ENCODE measurements around the gene C4BPA.

The C4BPA gene

GRCh38 chr1:207188901-207189300 lies 84.9 kb downstream of the C4BPA start:
- Histone ChIP-seq H3K27me3 (ENCODE audit: insufficient read depth, low read length) (no peaks in the 10 kb centered on the region), H2AFZ (ENCODE audit: low read length) (no peak overlapping the region), H3F3A (ENCODE audit: insufficient read depth, low read length) (no peaks in the 10 kb centered on the region), H3K4me2 (ENCODE audit: low read length) (no peak overlapping the region), H3K4me1 (ENCODE audit: insufficient read depth, low read length, severe bottlenecking) (no peaks in the 10 kb centered on the region), H3K79me2 (ENCODE audit: insufficient read depth, low read length) (no peaks in the 10 kb centered on the region), H3K9me2 (ENCODE audit: low read depth, low read length) (no peaks in the 10 kb centered on the region), H3K9ac (ENCODE audit: low read length) (no peak overlapping the region), H3K9me3 (ENCODE audit: low read length) (no peaks in the 10 kb centered on the region), H3K36me3 (ENCODE audit: insufficient read depth, low read length) (no peaks in the 10 kb centered on the region), H3K27ac (ENCODE audit: low read depth, low read length, poor library complexity, severe bottlenecking) (no peak overlapping the region), H3K4me3 (ENCODE audit: low read depth, low read length, poor library complexity, severe bottlenecking) (no peak overlapping the region), H4K20me1 (ENCODE audit: insufficient read depth, low read length) (no peaks in the 10 kb centered on the region)
- TF ChIP-seq CTCF (IDR thresholded peaks at IDR 0.05; ENCODE audit: low read length) (no peak), EZH2 (IDR thresholded peaks at IDR 0.05; ENCODE audit: borderline replicate concordance, low read length) (no peak)

- no peaks in the 10 kb centered on the region for H3K9me3 ChIP-seq (ENCODE audit: low read length)
- no peaks in the 10 kb centered on the region for H4K20me1 ChIP-seq (ENCODE audit: insufficient read depth, low read length)
- H3K9ac ChIP-seq (ENCODE audit: low read length), result no peak overlapping the region
- no peak overlapping the region for H3K4me3 ChIP-seq (ENCODE audit: low read depth, low read length, poor library complexity, severe bottlenecking)
- no peaks in the 10 kb centered on the region for H3K4me1 ChIP-seq (ENCODE audit: insufficient read depth, low read length, severe bottlenecking)
- H3K27ac ChIP-seq (ENCODE audit: low read depth, low read length, poor library complexity, severe bottlenecking), result no peak overlapping the region
- H3K9me2 ChIP-seq (ENCODE audit: low read depth, low read length), result no peaks in the 10 kb centered on the region
- TF ChIP-seq EZH2 (IDR thresholded peaks at IDR 0.05; ENCODE audit: borderline replicate concordance, low read length) (no peak), CTCF (IDR thresholded peaks at IDR 0.05; ENCODE audit: low read length) (no peak)
- H2AFZ ChIP-seq (ENCODE audit: low read length), result no peak overlapping the region
- H3F3A ChIP-seq (ENCODE audit: insufficient read depth, low read length), result no peaks in the 10 kb centered on the region
- H3K36me3 ChIP-seq (ENCODE audit: insufficient read depth, low read length), result no peaks in the 10 kb centered on the region
- H3K27me3 ChIP-seq (ENCODE audit: insufficient read depth, low read length), result no peaks in the 10 kb centered on the region
- no peaks in the 10 kb centered on the region for H3K79me2 ChIP-seq (ENCODE audit: insufficient read depth, low read length)
- no peak overlapping the region for H3K4me2 ChIP-seq (ENCODE audit: low read length)
Measured at GRCh38 chr1:207191061-207191460, 87.0 kb downstream of the C4BPA start.

DNA sequence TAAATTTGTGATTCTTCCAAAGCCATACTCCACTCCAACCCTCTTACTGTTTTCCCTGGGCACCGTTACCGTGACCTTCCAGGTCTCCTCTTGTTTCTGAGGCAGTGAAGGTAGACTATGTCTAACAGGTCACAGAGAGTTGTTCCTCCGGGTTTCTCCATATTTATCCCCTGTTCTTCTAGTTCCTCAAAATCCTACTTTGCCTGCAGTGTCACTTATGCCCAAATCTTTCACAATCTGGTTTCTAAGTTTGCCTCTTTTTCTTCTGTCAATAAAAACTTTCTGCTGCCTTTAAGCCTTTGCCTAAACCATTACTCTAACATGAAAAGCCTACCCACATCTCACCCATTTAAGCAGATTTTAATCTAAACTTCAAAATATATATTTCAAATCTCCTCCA lies 87.7 kb downstream of the C4BPA start:
- H3K9me2 ChIP-seq (ENCODE audit: low read depth, low read length), result no peaks in the 10 kb centered on the region
- H3K4me1 ChIP-seq (ENCODE audit: insufficient read depth, low read length, severe bottlenecking), result no peaks in the 10 kb centered on the region
- no peaks in the 10 kb centered on the region for H3K9me3 ChIP-seq (ENCODE audit: low read length)
- no peak overlapping the region for H3K9ac ChIP-seq (ENCODE audit: low read length)
- H3K4me2 ChIP-seq (ENCODE audit: low read length), result no peak overlapping the region
- no peaks in the 10 kb centered on the region for H3K36me3 ChIP-seq (ENCODE audit: insufficient read depth, low read length)
- no peak overlapping the region for H3K4me3 ChIP-seq (ENCODE audit: low read depth, low read length, poor library complexity, severe bottlenecking)
- no peaks in the 10 kb centered on the region for H3K79me2 ChIP-seq (ENCODE audit: insufficient read depth, low read length)
- no peaks in the 10 kb centered on the region for H3K27me3 ChIP-seq (ENCODE audit: insufficient read depth, low read length)
- H2AFZ ChIP-seq (ENCODE audit: low read length), result no peak overlapping the region
- TF ChIP-seq EZH2 (IDR thresholded peaks at IDR 0.05; ENCODE audit: borderline replicate concordance, low read length), result no peak
- no peak for TF ChIP-seq CTCF (IDR thresholded peaks at IDR 0.05; ENCODE audit: low read length)
- no peak overlapping the region for H3K27ac ChIP-seq (ENCODE audit: low read depth, low read length, poor library complexity, severe bottlenecking)
- no peaks in the 10 kb centered on the region for H4K20me1 ChIP-seq (ENCODE audit: insufficient read depth, low read length)
- no peaks in the 10 kb centered on the region for H3F3A ChIP-seq (ENCODE audit: insufficient read depth, low read length)
